HepG2 (cell line): Measurements from ENCODE around the gene DGKD. TPM values are rescaled to one million over a fixed set of nuclear protein-coding genes. Genes with fewer than 3 reads are reported as not detected.

Source experiments
- ELF4 ChIP-seq: sonication (generic); formaldehyde crosslinking; IDR thresholded peaks from 2 replicates; pipeline ENCODE4 v1.5.0; 2020; ENCODE audit warnings: missing genetic modification reagents, mild to moderate bottlenecking, moderate library complexity, borderline replicate concordance
- MIXL1 ChIP-seq: IDR thresholded peaks from 2 replicates; pipeline ENCODE4 v1.6.1; 2016
- NRL ChIP-seq: sonication (generic); formaldehyde crosslinking; IDR thresholded peaks from 2 replicates; pipeline ENCODE4 v1.5.0; 2020; ENCODE audit warnings: missing genetic modification reagents, mild to moderate bottlenecking, moderate library complexity, borderline replicate concordance
- polyA plus RNA-seq, 8 experiments: library from polyadenylated mRNA; depleted of rRNA in 3 of 8; stranded (reverse) in 7 of 8; unstranded in 1 of 8; fragments of >200 nt; fragmentation: Illumina TruSeq in 4 of 8; extraction: Trizol in 4 of 8; gene quantifications; 2 replicates each; pipeline versions ENCODE4 v1.2.1 to v1.2.3, GENCODE V29; 2011 to 2016; ENCODE audit warnings: low read depth in 4 of 8, missing spikeins in 1 of 8, mixed read lengths in 1 of 8; ENCODE audit not compliant: insufficient read depth in 1 of 8
- total RNA-seq, 5 experiments: library from RNA; depleted of rRNA; stranded (reverse); fragments of >200 nt; fragmentation: Illumina TruSeq; extraction: Trizol; gene quantifications; 2 replicates each; pipeline ENCODE4 v1.2.3, GENCODE V29; 2016; ENCODE audit warnings: low read depth in 1 of 5
- TF ChIP-seq, protein P1 (sequence below): sonication (generic); formaldehyde crosslinking; IDR thresholded peaks from 2 replicates; pipeline ENCODE4 v1.8.0; 2022; ENCODE audit warnings: mild to moderate bottlenecking, missing genetic modification reagents; ENCODE audit not compliant: insufficient replicate concordance
- TF ChIP-seq, protein P2 (sequence below): sonication (generic); formaldehyde crosslinking; IDR thresholded peaks from 2 replicates; pipeline ENCODE4 v1.4.0; 2020; ENCODE audit warnings: mild to moderate bottlenecking, missing genetic modification reagents
- TF ChIP-seq, protein P3 (sequence below): sonication (generic); formaldehyde crosslinking; conservative IDR thresholded peaks from 2 replicates; pipeline ENCODE4 v1.4.0; 2020; ENCODE audit warnings: missing genetic modification reagents

The DGKD gene
- total and polyA plus RNA-seq, 2 of the 13 experiments (the other 11 are each of a cell fraction or from before 2014, with no cell fraction given), result 24.5 to 33.2 TPM

DNA sequence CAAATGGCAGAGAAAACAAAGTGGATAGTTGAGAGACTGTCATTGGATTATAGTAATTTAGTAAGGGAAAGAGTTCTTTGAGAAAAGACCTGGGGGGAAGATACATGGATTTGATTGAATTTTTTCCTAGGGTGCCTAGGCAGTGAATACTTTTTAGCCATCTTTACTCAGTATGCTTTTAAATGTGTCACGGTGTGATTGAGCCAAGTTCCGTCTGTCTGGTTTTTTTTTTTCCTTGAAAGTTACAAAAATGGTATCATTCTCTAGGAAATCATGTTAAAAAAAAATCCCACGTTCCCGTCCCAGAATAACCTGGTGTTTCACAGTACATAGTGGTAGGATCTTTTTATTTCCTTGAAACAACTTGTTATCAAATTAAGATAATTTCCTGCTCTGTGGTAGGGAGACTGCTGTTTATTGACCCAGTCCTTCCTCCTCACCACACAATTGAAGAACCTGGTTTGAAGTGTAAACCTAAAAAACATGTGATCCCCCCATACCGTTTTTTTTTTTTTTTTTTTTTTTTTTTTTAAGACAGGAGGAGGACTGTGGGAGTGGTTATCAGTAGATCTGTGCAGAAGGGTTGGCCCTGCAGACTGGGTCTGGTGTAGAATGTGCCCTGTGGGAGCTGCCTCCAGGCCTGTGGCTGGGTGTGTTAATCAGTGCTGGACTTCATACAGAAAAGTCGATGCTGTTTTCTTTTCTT is 55.1 kb downstream of the DGKD start (continued):
- no peak for TF ChIP-seq ELF4
- no peak for TF ChIP-seq NRL (CRISPR knock-in tag)
- TF ChIP-seq, protein P1, sequence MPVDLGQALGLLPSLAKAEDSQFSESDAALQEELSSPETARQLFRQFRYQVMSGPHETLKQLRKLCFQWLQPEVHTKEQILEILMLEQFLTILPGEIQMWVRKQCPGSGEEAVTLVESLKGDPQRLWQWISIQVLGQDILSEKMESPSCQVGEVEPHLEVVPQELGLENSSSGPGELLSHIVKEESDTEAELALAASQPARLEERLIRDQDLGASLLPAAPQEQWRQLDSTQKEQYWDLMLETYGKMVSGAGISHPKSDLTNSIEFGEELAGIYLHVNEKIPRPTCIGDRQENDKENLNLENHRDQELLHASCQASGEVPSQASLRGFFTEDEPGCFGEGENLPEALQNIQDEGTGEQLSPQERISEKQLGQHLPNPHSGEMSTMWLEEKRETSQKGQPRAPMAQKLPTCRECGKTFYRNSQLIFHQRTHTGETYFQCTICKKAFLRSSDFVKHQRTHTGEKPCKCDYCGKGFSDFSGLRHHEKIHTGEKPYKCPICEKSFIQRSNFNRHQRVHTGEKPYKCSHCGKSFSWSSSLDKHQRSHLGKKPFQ (CRISPR knock-in tag), result no peak
- TF ChIP-seq MIXL1 (CRISPR knock-in tag), result no peak
- TF ChIP-seq, protein P2, sequence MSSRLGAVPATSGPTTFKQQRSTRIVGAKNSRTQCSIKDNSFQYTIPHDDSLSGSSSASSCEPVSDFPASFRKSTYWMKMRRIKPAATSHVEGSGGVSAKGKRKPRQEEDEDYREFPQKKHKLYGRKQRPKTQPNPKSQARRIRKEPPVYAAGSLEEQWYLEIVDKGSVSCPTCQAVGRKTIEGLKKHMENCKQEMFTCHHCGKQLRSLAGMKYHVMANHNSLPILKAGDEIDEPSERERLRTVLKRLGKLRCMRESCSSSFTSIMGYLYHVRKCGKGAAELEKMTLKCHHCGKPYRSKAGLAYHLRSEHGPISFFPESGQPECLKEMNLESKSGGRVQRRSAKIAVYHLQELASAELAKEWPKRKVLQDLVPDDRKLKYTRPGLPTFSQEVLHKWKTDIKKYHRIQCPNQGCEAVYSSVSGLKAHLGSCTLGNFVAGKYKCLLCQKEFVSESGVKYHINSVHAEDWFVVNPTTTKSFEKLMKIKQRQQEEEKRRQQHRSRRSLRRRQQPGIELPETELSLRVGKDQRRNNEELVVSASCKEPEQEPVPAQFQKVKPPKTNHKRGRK, result no peak
- TF ChIP-seq, protein P3, sequence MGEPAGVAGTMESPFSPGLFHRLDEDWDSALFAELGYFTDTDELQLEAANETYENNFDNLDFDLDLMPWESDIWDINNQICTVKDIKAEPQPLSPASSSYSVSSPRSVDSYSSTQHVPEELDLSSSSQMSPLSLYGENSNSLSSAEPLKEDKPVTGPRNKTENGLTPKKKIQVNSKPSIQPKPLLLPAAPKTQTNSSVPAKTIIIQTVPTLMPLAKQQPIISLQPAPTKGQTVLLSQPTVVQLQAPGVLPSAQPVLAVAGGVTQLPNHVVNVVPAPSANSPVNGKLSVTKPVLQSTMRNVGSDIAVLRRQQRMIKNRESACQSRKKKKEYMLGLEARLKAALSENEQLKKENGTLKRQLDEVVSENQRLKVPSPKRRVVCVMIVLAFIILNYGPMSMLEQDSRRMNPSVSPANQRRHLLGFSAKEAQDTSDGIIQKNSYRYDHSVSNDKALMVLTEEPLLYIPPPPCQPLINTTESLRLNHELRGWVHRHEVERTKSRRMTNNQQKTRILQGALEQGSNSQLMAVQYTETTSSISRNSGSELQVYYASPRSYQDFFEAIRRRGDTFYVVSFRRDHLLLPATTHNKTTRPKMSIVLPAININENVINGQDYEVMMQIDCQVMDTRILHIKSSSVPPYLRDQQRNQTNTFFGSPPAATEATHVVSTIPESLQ (CRISPR knock-in tag), result no peak
